8988T (cell line): ENCODE results near the gene MAST3.

ENCODE experiments used
- DNase-seq: peaks from one replicate; pipeline ENCODE4 v3.0.0; 2011

Gene MAST3

GRCh38 chr19:18193388-18194180 lies 96.0 kb downstream of the MAST3 start:
- DNase-seq = no peak

DNA sequence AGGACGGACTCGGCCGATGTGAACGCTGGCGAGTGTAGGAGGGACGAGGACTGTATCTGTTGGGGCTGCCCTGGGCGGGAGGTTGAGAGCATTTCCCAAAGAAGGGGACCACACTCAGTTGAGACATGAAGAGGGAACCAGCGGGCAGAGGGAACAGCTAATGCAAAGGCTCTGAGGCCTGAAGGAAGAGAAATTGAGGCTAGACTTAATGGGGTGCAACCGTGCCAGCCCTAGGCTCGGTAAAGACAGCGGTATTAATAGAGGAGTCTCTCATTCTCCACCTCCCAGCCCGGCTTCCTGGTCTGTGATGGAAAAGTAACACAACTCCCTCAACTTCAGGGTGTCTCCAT lies 96.6 kb downstream of the MAST3 start:
- DNase-seq = no peak

- no peak for DNase-seq
These were observed 97.1 kb downstream of the MAST3 start for GRCh38 chr19:18194554-18195238.

DNA sequence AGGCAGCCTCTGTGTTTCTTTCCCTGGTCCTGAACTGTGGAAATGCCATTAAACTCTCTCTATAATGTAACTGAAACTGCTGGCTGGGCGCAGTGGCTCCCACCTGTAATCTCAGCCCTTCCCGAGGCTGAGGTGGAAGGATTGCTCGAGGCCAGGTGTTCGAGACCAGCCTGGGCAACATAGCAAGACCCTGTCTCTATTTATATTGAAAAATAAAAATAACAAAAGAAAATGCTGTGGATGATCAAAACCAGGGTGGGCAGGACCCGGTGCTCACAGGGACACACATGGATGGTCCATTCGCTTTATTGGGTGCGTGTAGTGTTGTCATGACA lies 98.9 kb downstream of the MAST3 start:
- DNase-seq = no peak

DNA sequence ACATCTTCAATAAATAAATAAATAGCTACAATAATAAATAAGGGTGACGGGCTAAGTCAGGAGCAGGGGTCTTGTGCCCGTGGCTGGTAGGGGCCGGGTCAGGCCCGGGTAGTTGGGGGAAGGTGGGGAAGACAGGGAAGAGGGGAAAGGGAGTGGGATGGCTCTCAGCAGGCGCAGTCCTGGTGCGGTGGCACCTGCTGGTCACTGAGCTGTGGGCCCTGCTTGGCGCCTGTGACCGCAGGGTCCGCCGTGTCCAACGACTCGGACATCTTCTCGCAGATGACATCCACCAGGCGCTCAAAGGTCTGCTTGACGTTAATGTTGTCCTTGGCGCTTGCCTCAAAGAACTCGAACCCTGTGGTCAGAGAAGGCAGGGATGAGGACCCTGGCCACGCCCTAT lies 99.7 kb downstream of the MAST3 start:
- DNase-seq = no peak

DNA sequence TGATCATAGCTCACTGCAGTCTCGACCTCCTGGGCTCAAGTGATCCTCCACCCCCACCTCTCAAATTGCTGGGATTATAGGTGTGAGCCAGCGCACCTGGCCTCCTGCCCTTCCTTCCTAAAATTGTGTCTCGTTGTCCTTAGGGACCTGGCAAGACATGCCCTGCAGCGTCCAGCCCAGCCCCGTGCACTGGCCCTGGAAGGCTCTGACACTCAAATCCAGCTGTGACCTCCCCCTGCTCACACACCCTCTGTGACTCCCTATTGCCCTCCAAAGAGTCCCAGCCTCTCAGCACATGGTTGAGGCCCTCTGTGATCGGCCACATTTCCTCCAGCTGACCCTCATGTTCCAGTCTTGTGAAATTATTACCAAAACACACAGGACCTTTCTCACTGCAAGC lies 100.4 kb downstream of the MAST3 start:
- DNase-seq = no peak

DNA sequence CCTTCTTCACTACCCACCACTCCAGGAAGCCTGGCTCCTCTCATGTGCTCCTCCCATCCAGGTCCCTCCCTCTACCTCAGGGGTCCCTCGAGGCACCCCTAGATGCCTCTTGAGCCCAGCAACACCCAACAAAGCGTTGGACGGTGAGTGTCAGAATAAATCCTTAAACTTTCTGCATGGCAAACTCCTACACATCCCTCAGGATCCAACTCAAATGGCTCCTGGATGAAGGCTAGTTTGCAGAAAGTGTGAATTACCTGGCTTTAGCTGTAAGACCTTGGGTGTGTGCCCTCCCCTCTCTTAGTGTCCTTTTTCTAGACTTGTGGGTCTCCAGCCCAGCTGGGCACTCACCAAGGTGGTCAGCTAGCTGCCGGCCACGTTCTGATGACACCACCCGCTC lies 100.8 kb downstream of the MAST3 start:
- DNase-seq = no peak
